Breast epithelium (tissue), 4 donors: Measurements from ENCODE around the gene TRAM2. TPM values are rescaled to one million over a fixed set of nuclear protein-coding genes. Genes with fewer than 3 reads are reported as not detected.

ENCODE experiments used
- DNase-seq, 2 donors: peaks; one replicate each; pipeline ENCODE4 v3.0.0-alpha.2; 2019; ENCODE audit warnings: low spot score in 2 of 2
- H3K27ac ChIP-seq, 2 donors: fragments of 200-600 bp; sonication (generic) in 1 of 2; one replicate each; pipeline ENCODE4 v1.5.1; 2016 to 2019; ENCODE audit warnings: mild to moderate bottlenecking in 1 of 2
- H3K27me3 ChIP-seq, 2 donors: fragments of 200-600 bp; sonication (generic) in 1 of 2; one replicate each; pipeline versions ENCODE4 v1.5.1 to v1.6.0; 2017 to 2019; ENCODE audit warnings: control low read depth in 1 of 2, mild to moderate bottlenecking in 1 of 2
- H3K36me3 ChIP-seq: fragments of 200-600 bp; one replicate; pipeline ENCODE4 v1.5.1; 2019
- H3K4me1 ChIP-seq, 2 donors: fragments of 200-600 bp; sonication (generic); one replicate each; pipeline ENCODE4 v1.5.1; 2016 to 2019; ENCODE audit warnings: control low read depth in 1 of 2
- H3K4me3 ChIP-seq, 3 donors: fragments of 200-600 bp; sonication (generic); 1 replicate in 2 of 3; 2 replicates in 1 of 3; pipeline ENCODE4 v1.5.1; 2016 to 2019; ENCODE audit warnings: mild to moderate bottlenecking in 3 of 3, moderate library complexity in 2 of 3
- H3K9me3 ChIP-seq, 2 donors: fragments of 200-600 bp; sonication (generic) in 1 of 2; one replicate each; pipeline ENCODE4 v1.5.1; 2016 to 2019; ENCODE audit warnings: control low read depth in 1 of 2
- POLR2A ChIP-seq: fragments of 450-650 bp; IDR thresholded peaks from one replicate; pipeline ENCODE4 v1.6.1; 2016; ENCODE audit warnings: antibody characterized with exemption, mild to moderate bottlenecking, moderate library complexity
- POLR2AphosphoS5 ChIP-seq, 3 donors: sonication (generic); formaldehyde crosslinking; IDR thresholded peaks; one replicate each; pipeline ENCODE4 v1.6.1; 2017; ENCODE audit warnings: antibody characterized with exemption in 3 of 3
- intact Hi-C: fragments of 100-400 bp; cut with DNase I; formaldehyde crosslinking; loops from one replicate; pipeline ENCODE4 v1.15.1; 2023; ENCODE audit warnings: low total_unique reads
- total RNA-seq, 3 donors: library from RNA; depleted of rRNA; stranded (reverse); fragments of >200 nt; gene quantifications; one replicate each; pipeline ENCODE4 v1.1.0, GENCODE V29; 2016
- TF ChIP-seq, protein P1 (sequence below), 3 donors: fragments of 450-650 bp; IDR thresholded peaks; one replicate each; pipeline ENCODE4 v1.5.1; 2016 to 2017; ENCODE audit warnings: antibody characterized with exemption in 3 of 3, mild to moderate bottlenecking in 3 of 3, moderate library complexity in 3 of 3

The TRAM2 gene
- total RNA-seq, 3 donors from 2014 or later = 11.9 to 33.0 (median 24.3) TPM

GRCh38 chr6:52454556-52454955 is 122.3 kb downstream of the TRAM2 start:
- intact Hi-C loops = no loop called here
- no peaks in the 10 kb centered on the region for H3K4me1 ChIP-seq
- H3K4me3 ChIP-seq = no peak overlapping the region
- H3K27me3 ChIP-seq = no peaks in the 10 kb centered on the region
- peaks cover 7 to 15% of the 10 kb centered on the region in 2 donors for H3K9me3 ChIP-seq
- TF ChIP-seq, protein P1, sequence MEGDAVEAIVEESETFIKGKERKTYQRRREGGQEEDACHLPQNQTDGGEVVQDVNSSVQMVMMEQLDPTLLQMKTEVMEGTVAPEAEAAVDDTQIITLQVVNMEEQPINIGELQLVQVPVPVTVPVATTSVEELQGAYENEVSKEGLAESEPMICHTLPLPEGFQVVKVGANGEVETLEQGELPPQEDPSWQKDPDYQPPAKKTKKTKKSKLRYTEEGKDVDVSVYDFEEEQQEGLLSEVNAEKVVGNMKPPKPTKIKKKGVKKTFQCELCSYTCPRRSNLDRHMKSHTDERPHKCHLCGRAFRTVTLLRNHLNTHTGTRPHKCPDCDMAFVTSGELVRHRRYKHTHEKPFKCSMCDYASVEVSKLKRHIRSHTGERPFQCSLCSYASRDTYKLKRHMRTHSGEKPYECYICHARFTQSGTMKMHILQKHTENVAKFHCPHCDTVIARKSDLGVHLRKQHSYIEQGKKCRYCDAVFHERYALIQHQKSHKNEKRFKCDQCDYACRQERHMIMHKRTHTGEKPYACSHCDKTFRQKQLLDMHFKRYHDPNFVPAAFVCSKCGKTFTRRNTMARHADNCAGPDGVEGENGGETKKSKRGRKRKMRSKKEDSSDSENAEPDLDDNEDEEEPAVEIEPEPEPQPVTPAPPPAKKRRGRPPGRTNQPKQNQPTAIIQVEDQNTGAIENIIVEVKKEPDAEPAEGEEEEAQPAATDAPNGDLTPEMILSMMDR (IDR thresholded peaks at IDR 0.05) = no peak
- TF ChIP-seq POLR2A = no peak
- no peak for TF ChIP-seq POLR2AphosphoS5 (IDR thresholded peaks at IDR 0.05)
- no peaks in the 10 kb centered on the region for H3K36me3 ChIP-seq
- no peak for DNase-seq
- H3K27ac ChIP-seq = no peak overlapping the region

Other genes starting within 250 kb of the TRAM2 start
- gene PAQR8, start 214.9 kb downstream of the TRAM2 start, total RNA-seq = 1 to 10 TPM; 4.0 to 4.6 (median 4.3) TPM
- gene EFHC1, start 156.7 kb downstream of the TRAM2 start, total RNA-seq = 10 to 100 TPM; 26.2 to 55.8 (median 36.7) TPM
- 10 to 100 TPM; 16.5 to 33.2 (median 19.7) TPM for gene TMEM14A, start 94.1 kb upstream of the TRAM2 start, total RNA-seq
- not detected for gene GSTA2, start 186.4 kb upstream of the TRAM2 start, total RNA-seq
- 1 to 10 TPM in 1 of 3 donors, under 1 TPM in 1, not detected in 1; 0.88 to 2.0 TPM for gene GSTA1, start 226.8 kb upstream of the TRAM2 start, total RNA-seq